Panc1 (cell line): ENCODE data around the gene HS1BP3.

ENCODE experiments used
- POLR2AphosphoS5 ChIP-seq: IDR thresholded peaks from 2 replicates; pipeline ENCODE4 v1.6.1; 2012; ENCODE audit warnings: mild to moderate bottlenecking, low read depth, low read length, moderate library complexity
- SIN3A ChIP-seq: IDR thresholded peaks from 2 replicates; pipeline ENCODE4 v1.6.1; 2012; ENCODE audit warnings: low read depth, mild to moderate bottlenecking, low read length, moderate library complexity, borderline replicate concordance; ENCODE audit not compliant: insufficient read depth
- TF ChIP-seq, protein P1 (sequence below): fragments of 450-650 bp; IDR thresholded peaks from 2 replicates; pipeline ENCODE4 v1.5.1; 2017; ENCODE audit warnings: mild to moderate bottlenecking
- TF ChIP-seq, protein P2 (sequence below), 2 experiments: IDR thresholded peaks; 2 replicates each; pipeline ENCODE4 v1.6.1; 2011 to 2012; ENCODE audit warnings: low read depth in 2 of 2, control low read depth in 1 of 2, low read length in 1 of 2, mild to moderate bottlenecking in 1 of 2, moderate library complexity in 1 of 2; ENCODE audit not compliant: insufficient read depth in 1 of 2

DNA sequence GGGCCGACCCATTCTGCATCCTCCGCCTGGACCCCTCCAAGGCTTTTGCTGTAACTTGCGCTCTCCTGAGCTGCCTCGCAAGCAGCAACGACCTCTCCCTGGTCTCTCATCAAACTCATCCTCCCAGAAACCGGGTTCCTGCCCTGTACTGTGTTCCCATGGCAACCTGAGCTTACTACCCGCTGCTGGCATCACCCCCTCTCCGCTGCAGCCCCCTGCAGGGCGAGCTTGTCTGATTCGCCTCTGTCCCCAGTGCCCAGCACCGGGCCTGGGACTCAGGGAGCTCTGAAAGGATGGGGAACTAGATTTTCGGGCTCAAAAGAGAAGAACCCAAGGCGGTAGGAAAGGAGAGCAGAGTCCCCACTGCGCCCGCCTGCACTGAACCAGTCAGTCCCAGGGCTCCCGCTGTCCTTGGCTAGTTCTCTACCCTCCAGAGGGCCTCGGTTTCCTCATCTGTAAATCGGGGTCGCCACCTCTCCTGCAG lies 463 bp downstream of the HS1BP3 start:
- TF ChIP-seq POLR2AphosphoS5: no peak
- TF ChIP-seq, protein P1, sequence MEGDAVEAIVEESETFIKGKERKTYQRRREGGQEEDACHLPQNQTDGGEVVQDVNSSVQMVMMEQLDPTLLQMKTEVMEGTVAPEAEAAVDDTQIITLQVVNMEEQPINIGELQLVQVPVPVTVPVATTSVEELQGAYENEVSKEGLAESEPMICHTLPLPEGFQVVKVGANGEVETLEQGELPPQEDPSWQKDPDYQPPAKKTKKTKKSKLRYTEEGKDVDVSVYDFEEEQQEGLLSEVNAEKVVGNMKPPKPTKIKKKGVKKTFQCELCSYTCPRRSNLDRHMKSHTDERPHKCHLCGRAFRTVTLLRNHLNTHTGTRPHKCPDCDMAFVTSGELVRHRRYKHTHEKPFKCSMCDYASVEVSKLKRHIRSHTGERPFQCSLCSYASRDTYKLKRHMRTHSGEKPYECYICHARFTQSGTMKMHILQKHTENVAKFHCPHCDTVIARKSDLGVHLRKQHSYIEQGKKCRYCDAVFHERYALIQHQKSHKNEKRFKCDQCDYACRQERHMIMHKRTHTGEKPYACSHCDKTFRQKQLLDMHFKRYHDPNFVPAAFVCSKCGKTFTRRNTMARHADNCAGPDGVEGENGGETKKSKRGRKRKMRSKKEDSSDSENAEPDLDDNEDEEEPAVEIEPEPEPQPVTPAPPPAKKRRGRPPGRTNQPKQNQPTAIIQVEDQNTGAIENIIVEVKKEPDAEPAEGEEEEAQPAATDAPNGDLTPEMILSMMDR: no peak
- TF ChIP-seq, protein P2, sequence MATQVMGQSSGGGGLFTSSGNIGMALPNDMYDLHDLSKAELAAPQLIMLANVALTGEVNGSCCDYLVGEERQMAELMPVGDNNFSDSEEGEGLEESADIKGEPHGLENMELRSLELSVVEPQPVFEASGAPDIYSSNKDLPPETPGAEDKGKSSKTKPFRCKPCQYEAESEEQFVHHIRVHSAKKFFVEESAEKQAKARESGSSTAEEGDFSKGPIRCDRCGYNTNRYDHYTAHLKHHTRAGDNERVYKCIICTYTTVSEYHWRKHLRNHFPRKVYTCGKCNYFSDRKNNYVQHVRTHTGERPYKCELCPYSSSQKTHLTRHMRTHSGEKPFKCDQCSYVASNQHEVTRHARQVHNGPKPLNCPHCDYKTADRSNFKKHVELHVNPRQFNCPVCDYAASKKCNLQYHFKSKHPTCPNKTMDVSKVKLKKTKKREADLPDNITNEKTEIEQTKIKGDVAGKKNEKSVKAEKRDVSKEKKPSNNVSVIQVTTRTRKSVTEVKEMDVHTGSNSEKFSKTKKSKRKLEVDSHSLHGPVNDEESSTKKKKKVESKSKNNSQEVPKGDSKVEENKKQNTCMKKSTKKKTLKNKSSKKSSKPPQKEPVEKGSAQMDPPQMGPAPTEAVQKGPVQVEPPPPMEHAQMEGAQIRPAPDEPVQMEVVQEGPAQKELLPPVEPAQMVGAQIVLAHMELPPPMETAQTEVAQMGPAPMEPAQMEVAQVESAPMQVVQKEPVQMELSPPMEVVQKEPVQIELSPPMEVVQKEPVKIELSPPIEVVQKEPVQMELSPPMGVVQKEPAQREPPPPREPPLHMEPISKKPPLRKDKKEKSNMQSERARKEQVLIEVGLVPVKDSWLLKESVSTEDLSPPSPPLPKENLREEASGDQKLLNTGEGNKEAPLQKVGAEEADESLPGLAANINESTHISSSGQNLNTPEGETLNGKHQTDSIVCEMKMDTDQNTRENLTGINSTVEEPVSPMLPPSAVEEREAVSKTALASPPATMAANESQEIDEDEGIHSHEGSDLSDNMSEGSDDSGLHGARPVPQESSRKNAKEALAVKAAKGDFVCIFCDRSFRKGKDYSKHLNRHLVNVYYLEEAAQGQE (IDR thresholded peaks at IDR 0.05; ENCODE audit: insufficient read depth in 1 of 2, low read depth in 2 of 2, low read length in 1 of 2): no peak
- TF ChIP-seq SIN3A: no peak
